Endothelial cell of umbilical vein (primary cell): ENCODE data around the gene RBPJ. TPM values are rescaled to one million over a fixed set of nuclear protein-coding genes. Genes with fewer than 3 reads are reported as not detected.

ENCODE experiments used
- BruUV-seq: library from RNA; stranded (reverse); fragments of 400-500 nt; replicated peaks from 2 replicates; lab custom pipeline; 2021; lab: Mats Ljungman, UMichigan
- CTCF ChIA-PET: fragments of 300-600, 350-600 bp; sonication (Branson Sonifier 250); formaldehyde crosslinking; loops from one replicate; lab custom pipeline; 2021; ENCODE audit warnings: antibody characterized with exemption, inconsistent platforms; lab: Charles Lee
- POLR2A ChIA-PET: fragments of 300-600, 350-600 bp; sonication (Branson Sonifier 250); formaldehyde crosslinking; loops from one replicate; lab custom pipeline; 2021; ENCODE audit warnings: antibody characterized with exemption, inconsistent platforms; lab: Charles Lee
- DNase-seq: peaks from one replicate; pipeline ENCODE4 v3.0.0-alpha.2; 2011; ENCODE audit warnings: low read depth, low spot score
- FAIRE-seq: peaks from 2 replicates; lab custom pipeline; 2011; peaks lifted over from hg19 to GRCh38; lab: Jason Lieb, UNC
- H2AFZ ChIP-seq: 2 replicates; pipeline ENCODE4 v1.6.0; 2012; ENCODE audit warnings: low read depth, low read length, control low read depth, inconsistent platforms
- H3K27ac ChIP-seq: 2 replicates; pipeline ENCODE4 v1.5.1; 2011; ENCODE audit warnings: low read depth, mild to moderate bottlenecking, control low read depth, low read length, moderate library complexity; ENCODE audit not compliant: insufficient read depth
- H3K27me3 ChIP-seq, 2 experiments: 2 replicates each; pipeline versions ENCODE4 v1.6.0 to v1.6.1; 2011; ENCODE audit warnings: low read length in 2 of 2, mixed read lengths in 1 of 2; ENCODE audit not compliant: control insufficient read depth in 2 of 2, insufficient read depth in 2 of 2
- H3K36me3 ChIP-seq, 2 experiments: 2 replicates in 1 of 2; 3 replicates in 1 of 2; pipeline ENCODE4 v1.5.1; 2011; ENCODE audit warnings: low read length in 2 of 2, mild to moderate bottlenecking in 1 of 2, moderate library complexity in 1 of 2; ENCODE audit not compliant: control insufficient read depth in 2 of 2, insufficient read depth in 2 of 2; ENCODE audit errors: extremely low read depth in 1 of 2
- H3K4me1 ChIP-seq: 3 replicates; pipeline ENCODE4 v1.5.1; 2011; ENCODE audit warnings: mild to moderate bottlenecking, low read length; ENCODE audit not compliant: control insufficient read depth, insufficient read depth; ENCODE audit errors: extremely low read depth
- H3K4me2 ChIP-seq: 2 replicates; pipeline ENCODE4 v1.6.1; 2011; ENCODE audit warnings: low read length, control low read depth, mixed read lengths; ENCODE audit not compliant: insufficient read depth
- H3K4me3 ChIP-seq, 3 experiments: fragments of 200-600 bp in 1 of 3; sonication (generic), shearing (Covaris generic) in 1 of 3; replicated peaks in 1 of 3; 2 replicates each; pipeline ENCODE4 v1.5.1; 2011 to 2016; ENCODE audit warnings: control low read depth in 3 of 3, low read length in 3 of 3, mild to moderate bottlenecking in 2 of 3, inconsistent platforms in 1 of 3, low read depth in 1 of 3, moderate library complexity in 1 of 3; ENCODE audit not compliant: insufficient read depth in 1 of 3
- H3K79me2 ChIP-seq: 2 replicates; pipeline ENCODE4 v1.6.0; 2012; ENCODE audit warnings: low read length, inconsistent platforms; ENCODE audit not compliant: control insufficient read depth, insufficient read depth
- H3K9ac ChIP-seq: replicated peaks from 2 replicates; pipeline ENCODE3; 2011; ENCODE audit warnings: low read length, control low read depth; ENCODE audit not compliant: insufficient read depth; ENCODE audit errors: extremely low read depth
- H3K9me1 ChIP-seq: replicated peaks from 3 replicates; pipeline ENCODE4 v1.6.0; 2011; ENCODE audit warnings: mild to moderate bottlenecking, low read length; ENCODE audit not compliant: control insufficient read depth, insufficient read depth; ENCODE audit errors: extremely low read depth
- H3K9me3 ChIP-seq: replicated peaks from 2 replicates; pipeline ENCODE4 v1.5.1; 2012; ENCODE audit warnings: low read length, inconsistent platforms; ENCODE audit not compliant: control insufficient read depth, insufficient read depth
- H4K20me1 ChIP-seq: replicated peaks from 2 replicates; pipeline ENCODE3; 2011; ENCODE audit warnings: mild to moderate bottlenecking, low read length; ENCODE audit not compliant: control insufficient read depth, insufficient read depth; ENCODE audit errors: extremely low read depth
- CTCF ChIP-seq, 2 donors: IDR thresholded peaks; 1 replicate in 1 of 2; 2 replicates in 1 of 2; pipeline ENCODE4 v1.5.1; 2011; ENCODE audit warnings: low read length in 2 of 2, mild to moderate bottlenecking in 2 of 2, moderate library complexity in 2 of 2, control low read depth in 1 of 2, inconsistent platforms in 1 of 2, low read depth in 1 of 2; ENCODE audit not compliant: insufficient read depth in 1 of 2; ENCODE audit errors: extremely low read depth in 1 of 2
- EZH2 ChIP-seq: IDR thresholded peaks from 2 replicates; pipeline ENCODE4 v1.6.1; 2012; ENCODE audit warnings: borderline replicate concordance, low read depth, mild to moderate bottlenecking, moderate library complexity, low read length, inconsistent platforms; ENCODE audit not compliant: severe bottlenecking
- FOS ChIP-seq: IDR thresholded peaks from 2 replicates; pipeline ENCODE4 v1.6.1; 2011; ENCODE audit warnings: mild to moderate bottlenecking, low read length, moderate library complexity, borderline replicate concordance; ENCODE audit not compliant: insufficient read depth
- GATA2 ChIP-seq: IDR thresholded peaks from 2 replicates; pipeline ENCODE4 v1.7.0; 2011; ENCODE audit warnings: low read depth, mild to moderate bottlenecking, moderate library complexity, mixed read lengths, low read length; ENCODE audit not compliant: insufficient read length, insufficient read depth
- JUN ChIP-seq: IDR thresholded peaks from 2 replicates; pipeline ENCODE4 v1.6.1; 2011; ENCODE audit warnings: borderline replicate concordance, low read depth; ENCODE audit not compliant: insufficient read length, insufficient read depth
- MAX ChIP-seq: IDR thresholded peaks from 2 replicates; pipeline ENCODE4 v1.6.1; 2011; ENCODE audit not compliant: insufficient read depth, insufficient read length
- MYC ChIP-seq: IDR thresholded peaks from one replicate; pipeline ENCODE4 v1.6.1; 2011; ENCODE audit warnings: mild to moderate bottlenecking, low read depth, low read length
- POLR2A ChIP-seq: IDR thresholded peaks from 2 replicates; pipeline ENCODE4 v1.6.1; 2012; ENCODE audit warnings: low read depth, mild to moderate bottlenecking, control low read depth, low read length
- POLR2AphosphoS5 ChIP-seq: IDR thresholded peaks from 2 replicates; pipeline ENCODE4 v1.6.1; 2012; ENCODE audit warnings: low read depth, mild to moderate bottlenecking, control low read depth, low read length, moderate library complexity; ENCODE audit not compliant: insufficient read depth
- dilution Hi-C: fragments of 300-500 bp; cut with MboI; formaldehyde crosslinking; loops from one replicate; pipeline ENCODE4 v1.15.0; 2019; ENCODE audit warnings: low sequenced_read_pairs; ENCODE audit not compliant: extremely low pct_ligation_motif_present
- intact Hi-C: fragments of 100-400 bp; cut with micrococcal nuclease; formaldehyde crosslinking; loops from one replicate; pipeline ENCODE4 v1.10.0; 2022
- polyA plus RNA-seq, 4 experiments: library from polyadenylated mRNA; depleted of rRNA in 3 of 4; stranded (reverse) in 3 of 4; unstranded in 1 of 4; fragments of >200 nt; gene quantifications; 2 replicates each; pipeline versions ENCODE4 v1.2.1 to v1.2.3, GENCODE V29; 2011 to 2012; ENCODE audit warnings: missing spikeins in 1 of 4
- total RNA-seq: library from RNA; stranded (reverse); gene quantifications from 2 replicates; pipeline ENCODE4 v1.2.3, GENCODE V29; 2021

The RBPJ gene
- total and polyA plus RNA-seq, 2 donors (not counting 3 experiments of a cell fraction or from before 2014, with no cell fraction given), result 17.0 to 42.9 TPM

- Histone ChIP-seq H3K4me3 (no peak overlapping the region), H3K79me2 (no peaks in the 10 kb centered on the region), H3K27me3 (peaks cover 0 to 4% of the 10 kb centered on the region in 2 experiments), H4K20me1 (no peaks in the 10 kb centered on the region), H3K27ac (no peak overlapping the region), H3K36me3 (no peaks in the 10 kb centered on the region), H3K9me1 (no peaks in the 10 kb centered on the region), H2AFZ (no peak overlapping the region), H3K4me2 (no peak overlapping the region), H3K9me3 (no peaks in the 10 kb centered on the region), H3K4me1 (no peaks in the 10 kb centered on the region), H3K9ac (no peak overlapping the region)
- no TSS peak for BruUV-seq
- no peak for DNase-seq
- no peak for TF ChIP-seq MYC
- TF ChIP-seq FOS, result no peak
- TF ChIP-seq JUN, result no peak
- no peak for TF ChIP-seq GATA2
- no peak for TF ChIP-seq POLR2AphosphoS5
- TF ChIP-seq EZH2, result no peak
- TF ChIP-seq POLR2A, result no peak
- TF ChIP-seq CTCF (IDR thresholded peaks at IDR 0.05; ENCODE audit: extremely low read depth in 1 of 2, insufficient read depth in 1 of 2, low read depth in 1 of 2, low read length in 2 of 2), result no peak
- TF ChIP-seq MAX, result no peak
- no peak for FAIRE-seq
- POLR2A ChIA-PET, result no interaction called here
- CTCF ChIA-PET, result interaction anchor here (1.2 kb wide), 1 partner anchor 17 kb away, joined by 4 read pairs; no protein-coding TSS in a partner anchor
- dilution Hi-C loops, result no loop called here
- intact Hi-C loops, result no loop called here
These were observed 20.2 kb upstream of the RBPJ start for GRCh38 chr4:26300314-26301307.
